ENCODE data around the gene KLF1. TPM values are rescaled to one million over a fixed set of nuclear protein-coding genes. Genes with fewer than 3 reads are reported as not detected.

KLF1 gene
- total RNA-seq, 1 experiment from 2014 or later: 0.10 TPM

- ChIA-PET POLR2A (no interaction called here), CTCF (no interaction called here)
- Histone ChIP-seq H3K27me3 (ENCODE audit: control insufficient read depth, insufficient read depth, low read length) (no peaks in the 10 kb centered on the region), H3K36me3 (ENCODE audit: control insufficient read depth, insufficient read depth, low read length) (no peaks in the 10 kb centered on the region), H3K4me3 (ENCODE audit: low read depth in 2 of 2, low read length in 2 of 2) (no peak overlapping the region), H3K4me1 (ENCODE audit: control insufficient read depth, insufficient read depth, low read length) (no peaks in the 10 kb centered on the region), H3K27ac (ENCODE audit: low read length) (no peak overlapping the region), H3K9me3 (ENCODE audit: control insufficient read depth, insufficient read depth, low read depth, low read length) (no peaks in the 10 kb centered on the region)
- DNase-seq (ENCODE audit: low read depth, low spot score): no peak
- in situ Hi-C loops (cut with HindIII; ENCODE audit: low pct_unique_long_range_greater_than_20kb, low sequenced_read_pairs) (no loop called here), intact Hi-C loops (cut with micrococcal nuclease; ENCODE audit: unreplicated experiment) (no loop called here)
- no peak for ATAC-seq
- no TSS peak for BruUV-seq (replicated peaks)
- TF ChIP-seq, protein P1, sequence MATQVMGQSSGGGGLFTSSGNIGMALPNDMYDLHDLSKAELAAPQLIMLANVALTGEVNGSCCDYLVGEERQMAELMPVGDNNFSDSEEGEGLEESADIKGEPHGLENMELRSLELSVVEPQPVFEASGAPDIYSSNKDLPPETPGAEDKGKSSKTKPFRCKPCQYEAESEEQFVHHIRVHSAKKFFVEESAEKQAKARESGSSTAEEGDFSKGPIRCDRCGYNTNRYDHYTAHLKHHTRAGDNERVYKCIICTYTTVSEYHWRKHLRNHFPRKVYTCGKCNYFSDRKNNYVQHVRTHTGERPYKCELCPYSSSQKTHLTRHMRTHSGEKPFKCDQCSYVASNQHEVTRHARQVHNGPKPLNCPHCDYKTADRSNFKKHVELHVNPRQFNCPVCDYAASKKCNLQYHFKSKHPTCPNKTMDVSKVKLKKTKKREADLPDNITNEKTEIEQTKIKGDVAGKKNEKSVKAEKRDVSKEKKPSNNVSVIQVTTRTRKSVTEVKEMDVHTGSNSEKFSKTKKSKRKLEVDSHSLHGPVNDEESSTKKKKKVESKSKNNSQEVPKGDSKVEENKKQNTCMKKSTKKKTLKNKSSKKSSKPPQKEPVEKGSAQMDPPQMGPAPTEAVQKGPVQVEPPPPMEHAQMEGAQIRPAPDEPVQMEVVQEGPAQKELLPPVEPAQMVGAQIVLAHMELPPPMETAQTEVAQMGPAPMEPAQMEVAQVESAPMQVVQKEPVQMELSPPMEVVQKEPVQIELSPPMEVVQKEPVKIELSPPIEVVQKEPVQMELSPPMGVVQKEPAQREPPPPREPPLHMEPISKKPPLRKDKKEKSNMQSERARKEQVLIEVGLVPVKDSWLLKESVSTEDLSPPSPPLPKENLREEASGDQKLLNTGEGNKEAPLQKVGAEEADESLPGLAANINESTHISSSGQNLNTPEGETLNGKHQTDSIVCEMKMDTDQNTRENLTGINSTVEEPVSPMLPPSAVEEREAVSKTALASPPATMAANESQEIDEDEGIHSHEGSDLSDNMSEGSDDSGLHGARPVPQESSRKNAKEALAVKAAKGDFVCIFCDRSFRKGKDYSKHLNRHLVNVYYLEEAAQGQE (IDR thresholded peaks at IDR 0.05; ENCODE audit: insufficient read depth in 1 of 2, low read depth in 2 of 2, low read length in 1 of 2): no peak
- TF ChIP-seq TCF7L2 (IDR thresholded peaks at IDR 0.05; ENCODE audit: low read depth, low read length) (no peak), POLR2AphosphoS5 (IDR thresholded peaks at IDR 0.05; ENCODE audit: low read depth, low read length) (no peak), SIN3A (IDR thresholded peaks at IDR 0.05; ENCODE audit: borderline replicate concordance, insufficient read depth, low read depth, low read length) (no peak)
- TF ChIP-seq, protein P2, sequence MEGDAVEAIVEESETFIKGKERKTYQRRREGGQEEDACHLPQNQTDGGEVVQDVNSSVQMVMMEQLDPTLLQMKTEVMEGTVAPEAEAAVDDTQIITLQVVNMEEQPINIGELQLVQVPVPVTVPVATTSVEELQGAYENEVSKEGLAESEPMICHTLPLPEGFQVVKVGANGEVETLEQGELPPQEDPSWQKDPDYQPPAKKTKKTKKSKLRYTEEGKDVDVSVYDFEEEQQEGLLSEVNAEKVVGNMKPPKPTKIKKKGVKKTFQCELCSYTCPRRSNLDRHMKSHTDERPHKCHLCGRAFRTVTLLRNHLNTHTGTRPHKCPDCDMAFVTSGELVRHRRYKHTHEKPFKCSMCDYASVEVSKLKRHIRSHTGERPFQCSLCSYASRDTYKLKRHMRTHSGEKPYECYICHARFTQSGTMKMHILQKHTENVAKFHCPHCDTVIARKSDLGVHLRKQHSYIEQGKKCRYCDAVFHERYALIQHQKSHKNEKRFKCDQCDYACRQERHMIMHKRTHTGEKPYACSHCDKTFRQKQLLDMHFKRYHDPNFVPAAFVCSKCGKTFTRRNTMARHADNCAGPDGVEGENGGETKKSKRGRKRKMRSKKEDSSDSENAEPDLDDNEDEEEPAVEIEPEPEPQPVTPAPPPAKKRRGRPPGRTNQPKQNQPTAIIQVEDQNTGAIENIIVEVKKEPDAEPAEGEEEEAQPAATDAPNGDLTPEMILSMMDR (IDR thresholded peaks at IDR 0.05): no peak
These were observed 13.0 kb upstream of the KLF1 start for GRCh38 chr19:12899891-12900518.

DNA sequence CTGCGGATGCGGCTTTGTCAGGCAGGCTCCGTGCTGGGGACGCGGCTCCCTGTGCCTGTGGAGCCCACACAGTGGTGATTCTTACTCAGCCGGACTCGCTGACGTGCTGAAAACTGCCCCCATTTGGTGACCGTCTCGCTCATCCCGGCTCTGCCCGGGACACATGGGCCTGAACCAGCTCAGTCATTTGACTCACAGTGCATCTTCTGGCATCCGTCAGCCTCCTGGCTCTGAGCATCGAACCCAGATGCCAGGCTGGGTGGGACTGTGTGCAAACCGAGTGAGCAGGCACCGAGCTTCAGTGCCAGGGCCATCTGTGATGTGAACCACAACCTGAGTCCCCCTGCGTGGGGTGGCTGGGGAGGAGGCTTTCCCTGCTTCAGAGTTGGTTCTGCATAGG is 9.5 kb upstream of the KLF1 start:
- DNase-seq (ENCODE audit: low read depth, low spot score) (no peak), ATAC-seq (no peak)
- Histone ChIP-seq H3K36me3 (ENCODE audit: control insufficient read depth, insufficient read depth, low read length) (no peaks in the 10 kb centered on the region), H3K4me1 (ENCODE audit: control insufficient read depth, insufficient read depth, low read length) (no peaks in the 10 kb centered on the region), H3K4me3 (ENCODE audit: low read depth in 2 of 2, low read length in 2 of 2) (no peak overlapping the region), H3K27ac (ENCODE audit: low read length) (no peak overlapping the region), H3K27me3 (ENCODE audit: control insufficient read depth, insufficient read depth, low read length) (no peaks in the 10 kb centered on the region), H3K9me3 (ENCODE audit: control insufficient read depth, insufficient read depth, low read depth, low read length) (no peaks in the 10 kb centered on the region)
- intact Hi-C loops (cut with micrococcal nuclease; ENCODE audit: unreplicated experiment): no loop called here
- POLR2A ChIA-PET: no interaction called here
- in situ Hi-C loops (cut with HindIII; ENCODE audit: low pct_unique_long_range_greater_than_20kb, low sequenced_read_pairs): no loop called here
- TF ChIP-seq POLR2AphosphoS5 (IDR thresholded peaks at IDR 0.05; ENCODE audit: low read depth, low read length) (no peak), SIN3A (IDR thresholded peaks at IDR 0.05; ENCODE audit: borderline replicate concordance, insufficient read depth, low read depth, low read length) (no peak), TCF7L2 (IDR thresholded peaks at IDR 0.05; ENCODE audit: low read depth, low read length) (no peak)
- TF ChIP-seq, protein P1 (IDR thresholded peaks at IDR 0.05; ENCODE audit: insufficient read depth in 1 of 2, low read depth in 2 of 2, low read length in 1 of 2): no peak
- TF ChIP-seq, protein P2 (IDR thresholded peaks at IDR 0.05): no peak
- CTCF ChIA-PET: no interaction called here
- BruUV-seq (replicated peaks): no TSS peak

Measured in Panc1 (cell line).